Retinal pigment epithelial cell (primary cell): ENCODE measurements around the gene SH2D5.

Source experiments
- DNase-seq: peaks from one replicate; pipeline ENCODE4 v3.0.0-alpha.2; 2010; ENCODE audit warnings: low read depth
- H3K4me3 ChIP-seq: 2 replicates; pipeline ENCODE4 v1.5.1; 2011; ENCODE audit warnings: mild to moderate bottlenecking, low read length, control low read depth, moderate library complexity
- TF ChIP-seq, protein P1 (sequence below): conservative IDR thresholded peaks from 2 replicates; pipeline ENCODE4 v1.5.1; 2011; ENCODE audit warnings: low read depth, low read length, control low read depth, inconsistent platforms

SH2D5 gene

DNA sequence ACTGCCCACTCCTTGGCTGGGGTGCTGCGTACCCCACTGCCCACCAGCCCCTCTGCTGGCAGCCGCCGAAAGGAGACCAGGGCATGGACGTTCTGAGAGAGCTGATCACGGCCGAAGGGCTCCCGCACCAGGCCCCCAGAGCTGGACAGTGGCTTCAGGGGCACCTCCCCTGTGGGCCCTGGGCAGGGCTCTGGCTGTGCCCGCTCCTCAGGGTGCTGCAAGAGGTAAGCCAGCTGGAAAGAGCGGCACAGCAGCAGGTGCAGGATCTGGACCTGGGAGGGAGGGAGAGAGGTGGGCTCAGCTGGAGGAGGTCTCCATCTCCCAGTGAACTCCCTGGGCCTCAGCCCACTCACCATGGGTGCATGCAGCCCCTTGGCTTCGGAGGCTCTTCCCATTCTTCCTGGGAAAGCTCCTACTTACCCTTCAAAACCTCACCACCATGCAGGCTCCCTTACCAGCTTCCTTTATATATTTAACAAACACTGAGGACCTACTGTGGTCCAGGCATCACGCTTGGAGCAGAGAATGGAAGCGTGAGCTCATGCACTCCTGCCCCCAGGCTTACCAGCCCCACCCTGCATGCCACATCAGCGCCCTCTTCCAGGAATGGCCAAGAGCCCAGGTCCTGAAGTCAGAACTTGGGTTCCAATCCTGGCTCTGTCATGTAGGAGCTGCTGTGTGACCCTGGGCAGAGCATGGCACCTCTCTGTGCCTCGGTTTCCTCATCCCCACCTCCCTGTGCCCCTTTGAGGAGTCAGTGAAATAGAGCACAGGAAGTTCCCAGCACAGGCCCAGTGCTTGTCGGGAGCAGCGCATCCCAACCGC is 7.9 kb downstream of the SH2D5 start:
- DNase-seq = no peak
- H3K4me3 ChIP-seq = no peak overlapping the region
- TF ChIP-seq, protein P1, sequence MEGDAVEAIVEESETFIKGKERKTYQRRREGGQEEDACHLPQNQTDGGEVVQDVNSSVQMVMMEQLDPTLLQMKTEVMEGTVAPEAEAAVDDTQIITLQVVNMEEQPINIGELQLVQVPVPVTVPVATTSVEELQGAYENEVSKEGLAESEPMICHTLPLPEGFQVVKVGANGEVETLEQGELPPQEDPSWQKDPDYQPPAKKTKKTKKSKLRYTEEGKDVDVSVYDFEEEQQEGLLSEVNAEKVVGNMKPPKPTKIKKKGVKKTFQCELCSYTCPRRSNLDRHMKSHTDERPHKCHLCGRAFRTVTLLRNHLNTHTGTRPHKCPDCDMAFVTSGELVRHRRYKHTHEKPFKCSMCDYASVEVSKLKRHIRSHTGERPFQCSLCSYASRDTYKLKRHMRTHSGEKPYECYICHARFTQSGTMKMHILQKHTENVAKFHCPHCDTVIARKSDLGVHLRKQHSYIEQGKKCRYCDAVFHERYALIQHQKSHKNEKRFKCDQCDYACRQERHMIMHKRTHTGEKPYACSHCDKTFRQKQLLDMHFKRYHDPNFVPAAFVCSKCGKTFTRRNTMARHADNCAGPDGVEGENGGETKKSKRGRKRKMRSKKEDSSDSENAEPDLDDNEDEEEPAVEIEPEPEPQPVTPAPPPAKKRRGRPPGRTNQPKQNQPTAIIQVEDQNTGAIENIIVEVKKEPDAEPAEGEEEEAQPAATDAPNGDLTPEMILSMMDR = no peak

DNA sequence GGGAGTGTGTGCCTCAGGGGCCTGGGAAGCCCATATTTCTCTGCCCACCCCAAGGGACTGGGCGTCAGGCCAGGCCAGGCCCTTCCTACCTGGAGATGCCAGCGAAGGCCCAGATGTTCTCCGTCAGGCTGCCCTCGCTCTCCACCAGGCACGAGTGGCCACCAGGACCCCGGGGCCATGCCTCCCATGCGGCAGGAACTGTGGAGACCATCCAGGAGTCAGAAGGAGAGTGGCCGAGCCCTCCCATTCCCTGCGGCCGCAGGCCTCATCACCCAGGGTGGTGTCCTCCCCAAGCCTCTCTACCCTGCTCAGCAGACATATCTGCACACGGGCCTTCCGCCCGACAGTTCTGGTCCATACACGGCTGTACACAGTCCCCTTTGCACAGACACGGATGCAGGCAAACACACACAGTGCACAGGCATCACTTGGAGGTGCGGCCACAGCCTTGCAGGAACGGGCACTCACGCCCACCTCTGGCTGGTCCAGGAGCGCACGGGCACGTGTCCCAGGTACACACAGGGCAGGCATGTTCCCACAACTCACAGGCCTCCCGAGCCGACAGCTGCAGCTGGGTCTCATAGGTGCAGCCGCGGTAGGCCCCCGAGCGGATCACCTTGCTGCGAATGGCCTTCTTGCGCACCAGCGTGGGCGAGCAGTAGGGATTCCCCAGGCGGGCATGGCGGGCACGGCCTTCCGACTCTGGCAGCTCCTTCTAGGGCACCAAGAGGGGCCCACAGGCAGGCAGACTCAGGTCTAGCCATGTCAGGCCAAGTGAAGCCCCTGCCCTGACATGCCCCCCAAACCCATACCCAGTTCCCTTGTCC is 8.8 kb downstream of the SH2D5 start:
- TF ChIP-seq, protein P1 = no peak
- H3K4me3 ChIP-seq = no peak overlapping the region
- no peak for DNase-seq

DNA sequence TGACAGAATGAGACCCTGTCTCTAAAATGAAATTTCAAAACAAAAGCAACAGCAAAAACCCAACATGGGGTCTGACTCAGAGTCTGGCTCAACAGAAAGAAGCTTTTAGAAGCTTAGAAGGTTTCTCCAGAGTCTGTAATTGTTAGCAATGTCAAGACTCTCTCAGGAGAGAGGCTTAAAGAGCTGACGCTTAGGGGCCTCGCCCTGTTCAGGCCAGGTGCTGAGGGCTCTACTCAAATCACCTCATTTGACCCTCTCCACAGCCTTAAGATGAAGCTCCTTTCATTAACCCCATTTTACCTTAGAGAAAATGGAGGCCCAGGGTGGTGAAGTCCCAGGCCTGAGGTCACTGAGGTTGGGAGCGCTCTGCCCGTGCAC is 9.4 kb downstream of the SH2D5 start:
- no peak for DNase-seq
- TF ChIP-seq, protein P1 = no peak
- H3K4me3 ChIP-seq = no peak overlapping the region

DNA sequence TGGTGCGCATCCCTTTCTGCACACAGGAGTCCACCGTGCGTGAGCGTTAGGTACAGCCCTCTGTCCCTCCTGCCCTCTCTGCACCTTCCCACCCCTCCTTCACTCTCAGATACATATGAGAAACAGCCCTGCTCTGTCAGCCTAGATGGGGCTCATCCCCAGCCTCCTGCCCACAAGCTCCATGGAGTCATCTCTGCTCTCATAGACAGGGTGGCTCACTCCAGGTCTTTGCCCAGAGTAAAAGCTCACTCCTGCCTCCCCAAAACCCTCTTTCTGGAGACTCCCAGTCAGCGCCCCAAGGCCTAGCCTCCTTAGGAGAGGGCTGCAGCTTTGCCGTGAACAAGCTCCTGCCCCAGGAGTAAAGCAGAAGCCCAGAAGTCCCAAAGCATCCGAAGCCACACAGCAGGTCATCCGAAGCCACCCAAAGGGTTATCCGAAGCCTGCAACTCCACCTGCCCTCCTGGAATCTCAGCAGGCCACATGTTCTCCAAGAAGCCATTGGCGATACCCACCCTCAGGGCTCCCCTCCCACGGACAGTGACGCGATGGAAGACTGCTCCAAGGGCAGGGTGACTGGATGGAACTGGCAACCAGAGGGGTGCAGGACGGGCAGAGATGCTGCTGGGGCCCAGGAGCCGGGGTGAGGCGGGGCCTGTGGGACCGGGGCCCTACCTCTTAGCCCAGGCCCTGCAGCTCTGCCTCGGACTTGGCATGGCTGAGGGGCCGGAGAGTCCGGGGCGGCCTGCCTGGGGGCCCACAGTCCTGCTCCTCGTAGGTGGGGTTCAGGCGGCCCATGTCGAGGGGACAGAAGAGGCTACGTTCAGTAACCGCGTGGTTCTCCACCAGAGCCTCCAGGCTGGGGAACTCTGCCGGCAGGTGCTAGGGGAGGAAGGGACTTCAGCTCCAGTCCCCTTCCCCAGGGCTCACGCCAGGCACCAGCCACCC is 11.1 kb downstream of the SH2D5 start:
- H3K4me3 ChIP-seq = no peak overlapping the region
- TF ChIP-seq, protein P1 = no peak
- DNase-seq = no peak

DNA sequence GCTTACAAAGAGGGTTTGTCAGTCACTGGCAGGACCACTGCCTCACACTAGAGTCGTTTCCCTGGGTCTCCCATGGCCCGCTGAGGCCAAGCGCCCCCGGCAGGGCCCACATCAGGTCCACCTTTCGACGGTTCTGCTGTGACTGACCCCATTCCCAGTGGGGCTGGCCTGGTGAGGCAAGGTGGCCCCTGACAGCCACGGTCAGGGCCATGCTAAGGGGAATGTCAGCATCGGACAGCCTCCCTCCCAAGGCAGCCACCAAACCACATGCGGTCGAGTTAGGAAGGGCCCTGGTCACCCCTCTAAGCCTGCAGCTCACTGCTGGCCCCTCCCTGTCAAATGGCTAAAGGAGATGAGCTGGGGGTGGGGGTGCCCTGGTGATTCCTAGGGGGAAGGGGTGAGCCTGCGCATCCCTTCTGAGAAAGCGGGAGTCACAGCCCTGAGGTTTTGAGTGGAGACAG is 11.8 kb downstream of the SH2D5 start:
- TF ChIP-seq, protein P1 = no peak
- DNase-seq = no peak
- H3K4me3 ChIP-seq = no peak overlapping the region

DNA sequence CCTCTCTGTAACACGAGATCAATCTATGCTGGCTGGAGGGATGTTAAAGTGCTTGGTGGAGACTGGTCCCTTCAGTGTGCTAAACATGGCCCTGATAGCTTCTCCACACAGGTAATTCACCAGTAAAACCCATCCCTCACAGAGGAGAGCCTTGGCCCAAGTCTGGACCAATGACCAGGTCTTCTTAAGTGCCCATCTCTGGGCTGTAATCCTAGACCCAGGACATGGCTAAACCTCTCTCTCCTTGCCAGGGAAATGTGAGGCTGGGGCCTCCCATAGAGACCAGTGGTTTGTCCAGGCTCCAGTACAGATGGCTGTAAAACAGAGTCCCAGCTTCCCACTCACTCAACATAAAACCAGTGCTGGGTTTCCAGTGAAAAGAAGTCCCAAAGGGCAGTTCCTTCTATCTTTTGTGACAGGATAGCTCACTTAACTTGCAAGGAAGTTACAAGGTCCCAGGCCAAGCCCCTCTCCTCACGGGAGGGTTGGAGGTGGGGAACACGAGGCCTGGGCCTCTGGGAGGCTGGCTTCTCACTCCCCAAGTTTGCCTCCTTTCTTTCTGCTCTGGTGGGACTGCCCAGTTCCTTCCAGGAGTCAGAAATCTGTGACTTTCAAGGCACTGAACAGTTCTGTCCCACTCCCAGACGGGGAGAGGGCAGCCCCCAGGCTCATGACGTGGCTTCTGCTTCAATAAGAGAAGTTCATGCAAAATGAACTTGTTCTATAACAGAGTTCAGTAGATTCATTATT is 12.5 kb downstream of the SH2D5 start:
- DNase-seq = no peak
- TF ChIP-seq, protein P1 = no peak
- no peak overlapping the region for H3K4me3 ChIP-seq
